GM12878 (cell line): ENCODE measurements around the gene TTC38. TPM values are rescaled to one million over a fixed set of nuclear protein-coding genes. Genes with fewer than 3 reads are reported as not detected.

Source experiments
- CHD1 ChIP-seq: IDR thresholded peaks from 2 replicates; pipeline ENCODE4 v1.6.1; 2012; ENCODE audit warnings: low read depth, low read length, improper control_type of control experiment
- FOXK2 ChIP-seq: fragments of 450-650 bp; IDR thresholded peaks from 2 replicates; pipeline ENCODE4 v1.6.1; 2017; ENCODE audit warnings: mild to moderate bottlenecking, moderate library complexity
- HDAC6 ChIP-seq: fragments of 200-600 bp; sonication (generic); IDR thresholded peaks from one replicate; pipeline ENCODE4 v1.8.0; 2017; ENCODE audit warnings: antibody characterized with exemption; ENCODE audit not compliant: unreplicated experiment
- IKZF1 ChIP-seq: fragments of 450-650 bp; conservative IDR thresholded peaks from 2 replicates; pipeline ENCODE4 v1.6.1; 2017; ENCODE audit warnings: antibody characterized with exemption, mild to moderate bottlenecking
- IRF3 ChIP-seq: fragments of 450-650 bp; IDR thresholded peaks from 2 replicates; pipeline ENCODE4 v1.6.1; 2014; ENCODE audit warnings: mild to moderate bottlenecking
- MEF2B ChIP-seq: fragments of 450-650 bp; IDR thresholded peaks from 2 replicates; pipeline ENCODE4 v1.6.1; 2018; ENCODE audit warnings: mild to moderate bottlenecking, moderate library complexity; ENCODE audit not compliant: partially characterized antibody, poor library complexity, severe bottlenecking
- MLLT1 ChIP-seq: fragments of 450-650 bp; IDR thresholded peaks from 2 replicates; pipeline ENCODE4 v1.6.1; 2016; ENCODE audit warnings: mild to moderate bottlenecking
- MTA3 ChIP-seq: IDR thresholded peaks from 2 replicates; pipeline ENCODE4 v1.6.1; 2012; ENCODE audit warnings: low read length, inconsistent platforms, borderline replicate concordance
- NR2F1 ChIP-seq: fragments of 450-650 bp; conservative IDR thresholded peaks from 2 replicates; pipeline ENCODE4 v1.6.1; 2017; ENCODE audit warnings: mild to moderate bottlenecking
- SIX5 ChIP-seq: IDR thresholded peaks from 2 replicates; pipeline ENCODE4 v1.6.1; 2011; ENCODE audit warnings: mild to moderate bottlenecking, low read depth, low read length, moderate library complexity; ENCODE audit not compliant: severe bottlenecking
- SMAD5 ChIP-seq: IDR thresholded peaks from 2 replicates; pipeline ENCODE4 v1.6.1; 2016; ENCODE audit warnings: antibody characterized with exemption, low read depth
- SMC3 ChIP-seq: IDR thresholded peaks from 2 replicates; pipeline ENCODE4 v1.6.1; 2011; ENCODE audit warnings: low read length, improper control_type of control experiment, borderline replicate concordance
- ZNF274 ChIP-seq: IDR thresholded peaks from one replicate; pipeline ENCODE4 v1.8.0; 2011; ENCODE audit not compliant: insufficient read length, insufficient read depth
- ZNF687 ChIP-seq: fragments of 450-650 bp; IDR thresholded peaks from 2 replicates; pipeline ENCODE4 v1.6.1; 2017; ENCODE audit warnings: mild to moderate bottlenecking, moderate library complexity
- polyA plus RNA-seq, 11 experiments: library from polyadenylated mRNA; depleted of rRNA in 4 of 11; unstranded in 6 of 11; stranded (reverse) in 5 of 11; fragments of >200 nt; fragmentation: Nextera tagmentation in 4 of 11; fragmentation: Illumina TruSeq in 1 of 11; extraction: Ambion mirVana in 4 of 11; extraction: Trizol in 1 of 11; gene quantifications; 1 replicate in 1 of 11; 2 replicates in 10 of 11; pipeline versions ENCODE4 v1.2.1 to v1.2.3, GENCODE V29; 2011 to 2016; ENCODE audit warnings: inconsistent platforms in 2 of 11, missing spikeins in 2 of 11, low read depth in 1 of 11
- total RNA-seq, 4 experiments: library from RNA; depleted of rRNA in 3 of 4; stranded (reverse); fragments of >200 nt in 3 of 4; fragmentation: Illumina TruSeq in 1 of 4; extraction: Trizol in 1 of 4; gene quantifications; 2 replicates each; pipeline versions ENCODE4 v1.2.1 to v1.2.3, GENCODE V29; 2013 to 2021
- TF ChIP-seq, protein P1 (sequence below): fragments of 150-350 bp; IDR thresholded peaks from 2 replicates; pipeline ENCODE4 v1.6.1; 2014; ENCODE audit warnings: mild to moderate bottlenecking, low read depth, low read length
- TF ChIP-seq, protein P2 (sequence below): fragments of 450-650 bp; IDR thresholded peaks from 2 replicates; pipeline ENCODE4 v1.6.1; 2016; ENCODE audit warnings: mild to moderate bottlenecking

TTC38 gene
- total and polyA plus RNA-seq, 10 of the 15 experiments (the other 5 are each of a cell fraction or from before 2014, with no cell fraction given) = 0.58 to 39.9 (median 13.0) TPM

DNA sequence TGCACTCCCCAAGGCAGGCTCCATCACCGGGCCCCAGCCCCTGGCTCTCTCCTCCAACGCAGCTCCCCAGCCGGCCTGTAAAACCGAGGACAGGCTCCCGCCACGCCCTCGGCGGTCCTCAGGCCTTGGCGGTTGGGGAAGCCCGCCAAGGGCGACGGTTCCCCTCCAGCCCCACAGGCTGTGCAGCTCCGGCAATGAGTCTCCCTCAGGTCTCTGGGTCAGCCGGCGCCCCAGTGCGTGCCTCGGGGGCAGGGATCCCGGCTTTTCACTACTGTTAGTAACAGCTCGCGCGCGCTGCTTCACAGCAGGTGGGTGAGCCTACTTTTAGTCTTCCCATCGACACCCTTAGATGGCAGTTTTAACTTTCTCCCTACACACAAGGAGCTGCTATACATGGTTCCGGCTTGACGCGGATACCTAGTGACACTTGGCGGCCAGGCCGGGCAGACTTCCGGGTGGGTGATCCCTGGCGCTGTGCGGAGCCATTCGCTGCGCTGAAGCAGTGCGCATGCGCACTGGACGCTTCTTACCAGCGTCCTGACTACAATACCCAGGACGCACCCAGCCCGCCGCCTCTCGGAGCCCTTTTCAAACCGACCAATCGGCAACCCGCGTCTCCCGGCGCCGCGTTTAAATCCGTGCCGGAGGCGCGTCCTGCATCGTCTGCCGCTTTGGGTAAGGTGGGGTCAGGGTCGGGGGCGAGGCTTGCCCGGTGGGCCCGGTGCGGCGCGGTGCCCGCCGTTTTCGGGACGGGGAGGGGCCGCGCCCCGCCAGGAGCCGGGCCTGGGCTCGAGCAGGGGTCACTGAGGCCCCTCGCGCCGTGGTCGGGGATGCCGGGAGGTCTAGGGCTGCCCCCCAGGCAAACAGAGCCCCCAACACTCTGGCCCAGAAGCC lies 28.7 kb downstream of the TTC38 start, which contains the start of gene GTSE1 (continued):
- TF ChIP-seq, protein P1, sequence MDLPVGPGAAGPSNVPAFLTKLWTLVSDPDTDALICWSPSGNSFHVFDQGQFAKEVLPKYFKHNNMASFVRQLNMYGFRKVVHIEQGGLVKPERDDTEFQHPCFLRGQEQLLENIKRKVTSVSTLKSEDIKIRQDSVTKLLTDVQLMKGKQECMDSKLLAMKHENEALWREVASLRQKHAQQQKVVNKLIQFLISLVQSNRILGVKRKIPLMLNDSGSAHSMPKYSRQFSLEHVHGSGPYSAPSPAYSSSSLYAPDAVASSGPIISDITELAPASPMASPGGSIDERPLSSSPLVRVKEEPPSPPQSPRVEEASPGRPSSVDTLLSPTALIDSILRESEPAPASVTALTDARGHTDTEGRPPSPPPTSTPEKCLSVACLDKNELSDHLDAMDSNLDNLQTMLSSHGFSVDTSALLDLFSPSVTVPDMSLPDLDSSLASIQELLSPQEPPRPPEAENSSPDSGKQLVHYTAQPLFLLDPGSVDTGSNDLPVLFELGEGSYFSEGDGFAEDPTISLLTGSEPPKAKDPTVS = no peak
- no peak; the same call in 1 of the 2 replicates for TF ChIP-seq MTA3
- no peak for TF ChIP-seq MLLT1
- TF ChIP-seq SMAD5 = peak; percentile 47; the same call in 1 of the 2 replicates
- TF ChIP-seq SMC3 = no peak
- TF ChIP-seq IKZF1 = peak; percentile 95
- TF ChIP-seq NR2F1 = peak; percentile 65
- peak; percentile 79 for TF ChIP-seq SIX5
- peak; percentile 80 for TF ChIP-seq ZNF687
- TF ChIP-seq, protein P2, sequence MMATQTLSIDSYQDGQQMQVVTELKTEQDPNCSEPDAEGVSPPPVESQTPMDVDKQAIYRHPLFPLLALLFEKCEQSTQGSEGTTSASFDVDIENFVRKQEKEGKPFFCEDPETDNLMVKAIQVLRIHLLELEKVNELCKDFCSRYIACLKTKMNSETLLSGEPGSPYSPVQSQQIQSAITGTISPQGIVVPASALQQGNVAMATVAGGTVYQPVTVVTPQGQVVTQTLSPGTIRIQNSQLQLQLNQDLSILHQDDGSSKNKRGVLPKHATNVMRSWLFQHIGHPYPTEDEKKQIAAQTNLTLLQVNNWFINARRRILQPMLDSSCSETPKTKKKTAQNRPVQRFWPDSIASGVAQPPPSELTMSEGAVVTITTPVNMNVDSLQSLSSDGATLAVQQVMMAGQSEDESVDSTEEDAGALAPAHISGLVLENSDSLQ = peak; percentile 36; the same call in 1 of the 2 replicates
- TF ChIP-seq IRF3 = no peak
- TF ChIP-seq ZNF274 = no peak
- TF ChIP-seq MEF2B = no peak
- no peak for TF ChIP-seq CHD1
- peak; percentile 53; the same call in 1 of the 2 replicates for TF ChIP-seq FOXK2
- no peak for TF ChIP-seq HDAC6
